ENCODE results near the gene TNS1.

The TNS1 gene

GRCh38 chr2:217868265-217868892 lies 134.4 kb downstream of the TNS1 start:
- TF ChIP-seq CTCF (IDR thresholded peaks at IDR 0.05; ENCODE audit: insufficient read depth, low read depth, low read length, missing control alignments) = no peak
- no peak overlapping the region for H3K4me3 ChIP-seq (ENCODE audit: low read length)
- DNase-seq (ENCODE audit: low read depth) = no peak

GRCh38 chr2:217866457-217866856 lies 136.3 kb downstream of the TNS1 start:
- DNase-seq (ENCODE audit: low read depth) = no peak
- TF ChIP-seq CTCF (IDR thresholded peaks at IDR 0.05; ENCODE audit: insufficient read depth, low read depth, low read length, missing control alignments) = no peak
- H3K4me3 ChIP-seq (ENCODE audit: low read length) = no peak overlapping the region

GRCh38 chr2:217864963-217865772 lies 137.6 kb downstream of the TNS1 start:
- no peak for TF ChIP-seq CTCF (IDR thresholded peaks at IDR 0.05; ENCODE audit: insufficient read depth, low read depth, low read length, missing control alignments)
- no peak for DNase-seq (ENCODE audit: low read depth)
- no peak overlapping the region for H3K4me3 ChIP-seq (ENCODE audit: low read length)

GRCh38 chr2:217863883-217864282 lies 138.9 kb downstream of the TNS1 start:
- DNase-seq (ENCODE audit: low read depth) = no peak

GRCh38 chr2:217861334-217861877 lies 141.4 kb downstream of the TNS1 start:
- TF ChIP-seq CTCF (IDR thresholded peaks at IDR 0.05; ENCODE audit: insufficient read depth, low read depth, low read length, missing control alignments) = no peak
- no peak overlapping the region for H3K4me3 ChIP-seq (ENCODE audit: low read length)
- no peak for DNase-seq (ENCODE audit: low read depth)

More at GRCh38 chr2:217863883-217864282, 138.9 kb downstream of the TNS1 start:
- H3K4me3 ChIP-seq (ENCODE audit: low read length) = no peak overlapping the region
- TF ChIP-seq CTCF (IDR thresholded peaks at IDR 0.05; ENCODE audit: insufficient read depth, low read depth, low read length, missing control alignments) = no peak

- no peak overlapping the region for H3K4me3 ChIP-seq (ENCODE audit: low read length)
- DNase-seq (ENCODE audit: low read depth) = no peak
- no peak for TF ChIP-seq CTCF (IDR thresholded peaks at IDR 0.05; ENCODE audit: insufficient read depth, low read depth, low read length, missing control alignments)
Measured at GRCh38 chr2:217859926-217860325, 142.9 kb downstream of the TNS1 start.

Data from epithelial cell of esophagus (primary cell).